HL-60 (cell line): Measurements from ENCODE around the gene SMIM24.

Source experiments
- POLR2AphosphoS5 ChIP-seq: IDR thresholded peaks from 2 replicates; pipeline ENCODE4 v1.6.1; 2012; ENCODE audit warnings: low read depth
- TF ChIP-seq, protein P1 (sequence below): IDR thresholded peaks from one replicate; pipeline ENCODE4 v1.5.1; 2011; ENCODE audit warnings: low read length, control low read depth, inconsistent platforms; ENCODE audit not compliant: insufficient read depth

DNA sequence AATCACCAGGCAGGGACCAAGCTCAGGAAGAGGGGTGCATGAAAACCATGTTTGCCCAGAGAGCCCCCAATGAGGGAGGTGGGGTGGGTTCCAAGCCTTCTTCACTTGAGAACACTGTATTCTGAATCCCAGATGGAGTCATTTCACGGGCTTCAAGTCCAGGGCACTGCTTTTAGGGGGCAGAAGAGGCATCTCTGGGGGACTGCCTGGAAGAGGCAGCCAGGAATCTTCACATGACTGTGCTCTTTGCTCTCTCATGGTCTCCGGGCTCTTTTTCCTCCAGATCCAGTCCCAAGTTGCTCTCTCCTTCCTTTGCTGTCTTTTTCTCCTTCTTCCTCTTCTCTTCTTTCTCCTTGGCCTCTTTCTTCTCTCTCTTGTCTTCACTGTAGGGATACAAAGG, 5.7 kb downstream of the SMIM24 start:
- TF ChIP-seq, protein P1, sequence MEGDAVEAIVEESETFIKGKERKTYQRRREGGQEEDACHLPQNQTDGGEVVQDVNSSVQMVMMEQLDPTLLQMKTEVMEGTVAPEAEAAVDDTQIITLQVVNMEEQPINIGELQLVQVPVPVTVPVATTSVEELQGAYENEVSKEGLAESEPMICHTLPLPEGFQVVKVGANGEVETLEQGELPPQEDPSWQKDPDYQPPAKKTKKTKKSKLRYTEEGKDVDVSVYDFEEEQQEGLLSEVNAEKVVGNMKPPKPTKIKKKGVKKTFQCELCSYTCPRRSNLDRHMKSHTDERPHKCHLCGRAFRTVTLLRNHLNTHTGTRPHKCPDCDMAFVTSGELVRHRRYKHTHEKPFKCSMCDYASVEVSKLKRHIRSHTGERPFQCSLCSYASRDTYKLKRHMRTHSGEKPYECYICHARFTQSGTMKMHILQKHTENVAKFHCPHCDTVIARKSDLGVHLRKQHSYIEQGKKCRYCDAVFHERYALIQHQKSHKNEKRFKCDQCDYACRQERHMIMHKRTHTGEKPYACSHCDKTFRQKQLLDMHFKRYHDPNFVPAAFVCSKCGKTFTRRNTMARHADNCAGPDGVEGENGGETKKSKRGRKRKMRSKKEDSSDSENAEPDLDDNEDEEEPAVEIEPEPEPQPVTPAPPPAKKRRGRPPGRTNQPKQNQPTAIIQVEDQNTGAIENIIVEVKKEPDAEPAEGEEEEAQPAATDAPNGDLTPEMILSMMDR = no peak
- TF ChIP-seq POLR2AphosphoS5 = no peak
